Urothelium cell line (cell line): ENCODE data around the gene NHS.
"Not testable (repeated sequence)": the region's sequence is repeated elsewhere in the genome, so short reads cannot be mapped to it uniquely, and the experiment has no call there.

Experiments used
- DNase-seq: peaks from one replicate; pipeline ENCODE4 v3.0.0; 2011; ENCODE audit warnings: low spot score, mixed read lengths
- FAIRE-seq: peaks from 2 replicates; lab custom pipeline; 2011; peaks lifted over from hg19 to GRCh38; lab: Jason Lieb, UNC

The NHS gene

DNA sequence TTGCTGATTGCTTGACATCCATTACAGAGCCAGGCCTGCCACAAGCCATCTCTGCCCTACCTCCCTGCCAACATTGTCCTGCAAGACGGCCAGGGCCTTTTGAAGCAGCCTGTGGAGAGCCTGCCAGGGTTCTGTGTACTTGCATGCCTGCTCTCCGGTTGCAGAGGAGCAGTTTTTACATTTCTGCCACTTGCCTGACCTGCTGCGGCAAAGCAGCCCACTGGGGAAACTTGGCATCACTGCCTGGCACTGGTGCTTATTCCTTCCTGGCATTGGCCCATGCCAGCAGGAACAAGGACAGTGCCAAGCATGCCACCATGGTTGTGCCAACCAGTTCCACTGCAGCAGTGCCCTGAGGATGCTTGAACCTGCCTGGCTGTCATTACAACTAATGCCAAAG lies 167.1 kb downstream of the NHS start:
- DNase-seq (no peak), FAIRE-seq (no peak)

DNA sequence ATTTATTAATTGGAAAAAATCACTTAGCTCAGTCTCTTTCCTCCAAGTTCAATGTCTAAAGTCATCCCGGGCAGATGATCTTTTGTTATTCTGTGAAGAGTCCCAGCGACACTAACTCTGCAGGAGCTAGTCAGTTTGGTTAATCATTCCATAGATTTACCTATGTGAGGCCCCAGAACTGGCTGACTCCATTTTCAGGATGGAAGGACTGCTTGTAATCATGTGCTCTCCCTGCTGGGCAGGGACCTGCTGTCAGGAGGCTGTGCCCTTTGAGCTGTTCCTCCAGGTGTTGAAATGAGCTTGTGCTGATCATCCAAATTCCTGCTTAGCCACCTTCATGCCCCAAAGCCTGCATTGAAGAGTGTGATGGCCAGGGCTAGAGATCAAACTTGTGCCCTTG lies 169.8 kb downstream of the NHS start:
- FAIRE-seq: no peak
- DNase-seq: no peak

DNA sequence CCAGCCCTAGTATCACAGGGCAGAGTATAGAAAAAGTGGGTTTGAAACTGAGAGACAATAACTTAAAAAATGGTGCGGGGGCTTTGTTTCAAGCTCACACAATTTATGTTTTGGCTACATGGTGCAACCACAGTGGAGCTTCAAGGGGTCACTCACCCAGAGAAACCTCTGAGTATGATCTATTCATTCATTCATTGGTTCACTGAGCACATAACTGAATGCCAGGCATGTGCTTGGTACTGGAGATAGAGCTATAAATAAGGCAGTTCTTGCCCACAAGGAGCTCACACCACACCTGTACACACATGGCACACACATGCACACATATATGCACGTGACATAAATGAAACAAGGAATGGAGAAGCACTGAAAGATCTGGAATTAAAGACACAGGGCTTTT lies 171.4 kb downstream of the NHS start:
- no peak for DNase-seq
- no peak for FAIRE-seq

DNA sequence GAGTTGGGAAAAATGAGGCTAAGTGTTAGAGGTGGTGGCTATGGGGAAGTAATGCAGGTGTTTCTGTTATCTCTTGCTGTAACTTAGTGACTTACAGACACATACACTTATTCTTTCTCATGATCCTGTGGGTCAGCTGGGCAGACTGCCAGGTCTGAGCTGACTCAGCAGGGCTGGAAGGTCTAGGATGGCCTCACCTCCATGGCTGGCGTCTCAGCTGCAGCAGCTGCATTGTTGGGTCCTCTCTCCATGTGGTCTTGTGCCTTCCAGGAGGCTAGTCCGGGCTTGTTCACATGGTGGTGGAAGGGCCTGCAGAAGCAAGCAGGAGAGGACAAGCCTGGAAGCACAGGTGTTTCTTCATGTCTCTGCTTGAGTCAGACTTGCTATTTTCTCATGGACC lies 172.7 kb downstream of the NHS start:
- DNase-seq (peak; percentile 43), FAIRE-seq (no peak)

DNA sequence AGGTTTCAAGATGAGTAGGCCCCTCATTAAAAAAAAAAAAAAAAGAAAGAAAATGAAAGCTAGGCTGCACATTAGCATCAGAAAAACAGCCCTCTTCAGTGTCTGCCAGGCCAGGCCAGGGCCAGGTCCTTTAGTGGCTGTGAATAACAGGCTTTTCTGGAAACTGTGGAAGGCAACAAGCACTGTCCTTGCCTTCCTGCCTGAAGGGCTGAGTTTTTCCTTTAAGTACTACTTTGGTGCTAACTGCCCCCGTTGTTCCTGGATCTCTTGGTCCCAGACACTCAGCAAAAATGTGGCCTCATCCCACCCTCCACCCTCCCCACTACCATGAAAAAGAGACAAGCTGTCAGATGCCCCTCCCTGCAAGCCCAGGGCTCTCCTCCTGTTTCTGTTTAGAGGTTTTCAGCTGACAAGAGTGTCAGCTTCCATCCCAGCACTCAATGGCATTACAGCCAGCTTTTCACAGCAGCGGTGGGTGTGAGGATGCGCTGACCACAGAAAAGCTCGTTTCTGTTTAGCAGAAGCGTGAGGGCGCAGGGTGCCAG lies 174.2 kb downstream of the NHS start:
- FAIRE-seq (no peak), DNase-seq (no peak)

DNA sequence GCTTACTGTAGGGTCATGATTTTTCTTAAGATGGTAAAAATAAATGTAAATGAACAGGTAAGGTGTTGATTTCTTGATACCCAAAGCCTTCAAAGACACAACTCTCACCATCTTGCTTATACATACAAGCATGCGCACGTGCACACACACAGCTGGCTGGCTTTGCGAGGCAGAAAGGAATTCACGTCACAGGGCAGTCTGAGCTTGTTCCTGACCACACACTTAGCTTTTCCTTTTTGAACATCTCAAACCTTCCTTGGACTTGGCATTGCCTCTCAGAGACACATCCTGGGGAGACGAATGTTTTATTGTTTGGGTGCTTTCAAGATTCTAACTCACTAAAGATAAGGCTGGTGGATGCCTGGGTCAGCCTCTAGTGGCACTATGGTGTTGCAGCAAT lies 175.0 kb downstream of the NHS start:
- DNase-seq (no peak), FAIRE-seq (no peak)

DNA sequence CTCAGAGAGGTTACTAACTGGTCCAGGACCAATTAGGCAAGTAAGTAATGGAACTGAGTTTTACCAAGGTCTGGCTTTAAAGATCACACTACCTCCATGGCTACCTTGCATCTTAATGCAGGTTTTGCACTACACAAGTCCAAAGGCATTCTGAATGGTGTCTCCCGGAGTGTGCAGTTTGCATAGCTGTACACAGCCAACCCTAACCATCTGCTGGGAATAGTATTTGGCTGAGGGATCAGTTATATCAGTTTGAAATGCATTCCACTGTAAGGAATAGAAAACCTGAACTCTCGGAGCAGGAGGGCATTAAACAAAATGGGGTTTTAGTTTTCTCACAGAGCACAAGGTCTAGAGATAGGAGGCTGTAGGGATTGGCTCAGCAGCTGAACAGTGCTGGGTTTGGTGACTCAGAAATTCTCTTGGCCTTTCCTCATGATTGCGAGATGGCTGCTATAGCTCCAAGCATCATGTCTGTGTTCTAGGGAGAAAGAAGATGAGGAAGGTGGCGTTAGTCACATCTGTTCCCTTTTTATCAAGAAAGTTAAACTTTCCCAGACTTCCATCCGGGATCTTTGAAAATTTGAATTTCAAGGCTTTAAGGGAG lies 177.1 kb downstream of the NHS start:
- DNase-seq (no peak), FAIRE-seq (no peak)

DNA sequence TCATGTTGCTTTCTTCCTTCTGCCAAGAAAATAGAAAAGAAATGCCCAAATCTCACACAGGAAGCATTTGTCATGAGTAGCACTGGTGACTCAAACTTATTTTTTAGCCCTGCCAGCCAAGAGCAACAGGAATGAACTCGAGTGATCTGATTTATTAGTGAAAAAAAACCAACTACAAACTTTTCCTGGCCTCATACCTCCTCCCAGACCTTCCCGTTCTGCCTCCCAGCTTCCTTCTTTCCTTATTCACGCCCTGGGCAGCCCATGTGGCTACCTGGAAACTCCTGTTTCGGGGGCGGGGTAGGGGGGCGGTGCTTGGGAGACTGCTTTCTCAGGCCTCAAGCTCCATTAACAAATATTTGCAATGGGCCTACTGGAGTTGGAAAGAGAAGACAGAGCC lies 178.5 kb downstream of the NHS start:
- no peak for FAIRE-seq

DNA sequence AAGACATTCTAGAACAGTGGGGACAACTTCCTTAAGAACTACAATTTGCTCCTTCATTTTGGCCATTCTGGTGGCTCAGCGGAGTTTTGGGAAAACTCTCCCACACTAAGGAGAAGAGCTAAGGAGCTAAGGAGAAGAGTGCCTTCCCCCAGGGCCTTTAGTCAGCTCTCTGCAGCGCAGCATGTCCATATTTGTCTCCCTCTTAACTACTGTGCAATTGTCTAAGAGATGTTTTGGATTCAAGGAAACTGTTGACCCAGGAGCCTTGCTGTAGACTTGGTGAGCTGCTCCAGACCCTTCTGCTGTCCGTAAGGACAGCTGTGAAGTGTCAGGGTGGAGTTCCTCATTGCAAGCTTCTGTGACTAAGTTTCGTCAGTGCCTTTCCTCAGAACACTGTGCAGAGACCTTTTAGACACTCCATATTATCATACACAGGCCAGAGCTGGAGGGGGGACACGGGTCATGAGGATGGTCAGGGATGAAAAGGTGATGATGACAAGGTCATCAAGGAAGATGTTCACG lies 179.0 kb downstream of the NHS start:
- FAIRE-seq (no peak), DNase-seq (no peak)

More for the DNA sequence above, 178.5 kb downstream of the NHS start:
- DNase-seq: no peak

DNA sequence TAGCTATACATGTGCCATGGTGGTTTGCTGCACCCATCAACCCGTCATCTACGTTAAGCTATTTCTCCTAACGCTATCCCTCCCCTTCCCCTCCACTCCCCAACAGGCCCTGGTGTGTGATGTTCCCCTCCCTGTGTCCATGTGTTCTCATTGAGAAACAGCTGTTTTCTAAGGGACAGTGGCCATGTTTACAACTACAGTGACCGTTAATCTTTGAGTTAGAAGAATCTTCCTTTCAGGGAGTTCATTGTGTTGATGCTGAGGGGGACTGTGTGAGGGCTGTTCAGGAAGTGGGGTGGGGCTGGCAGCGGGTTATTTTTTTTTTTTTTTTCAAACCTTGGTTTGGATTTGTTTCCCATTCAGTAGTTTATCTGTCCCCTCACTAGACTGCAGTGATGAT lies 179.9 kb downstream of the NHS start:
- DNase-seq (no peak), FAIRE-seq (no peak)

DNA sequence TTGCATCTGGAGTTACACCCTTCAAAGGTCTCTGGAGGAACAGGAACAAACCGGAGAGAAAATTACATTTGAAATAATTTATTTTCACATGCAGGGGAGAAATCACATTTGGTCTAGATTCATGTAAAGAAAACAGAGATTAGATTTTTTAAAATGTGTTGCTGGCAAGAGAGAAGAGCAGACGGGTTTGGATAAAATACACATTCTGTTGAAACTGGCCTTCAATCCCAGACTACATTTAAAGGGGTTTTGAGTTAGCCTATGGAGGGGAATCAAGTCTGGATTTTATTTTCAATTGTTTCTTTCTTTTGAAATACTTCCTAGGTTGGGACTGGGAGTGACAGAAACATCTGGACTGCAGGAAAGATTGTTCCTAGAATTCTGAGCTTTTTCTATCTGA lies 180.8 kb downstream of the NHS start:
- DNase-seq (no peak), FAIRE-seq (no peak)

DNA sequence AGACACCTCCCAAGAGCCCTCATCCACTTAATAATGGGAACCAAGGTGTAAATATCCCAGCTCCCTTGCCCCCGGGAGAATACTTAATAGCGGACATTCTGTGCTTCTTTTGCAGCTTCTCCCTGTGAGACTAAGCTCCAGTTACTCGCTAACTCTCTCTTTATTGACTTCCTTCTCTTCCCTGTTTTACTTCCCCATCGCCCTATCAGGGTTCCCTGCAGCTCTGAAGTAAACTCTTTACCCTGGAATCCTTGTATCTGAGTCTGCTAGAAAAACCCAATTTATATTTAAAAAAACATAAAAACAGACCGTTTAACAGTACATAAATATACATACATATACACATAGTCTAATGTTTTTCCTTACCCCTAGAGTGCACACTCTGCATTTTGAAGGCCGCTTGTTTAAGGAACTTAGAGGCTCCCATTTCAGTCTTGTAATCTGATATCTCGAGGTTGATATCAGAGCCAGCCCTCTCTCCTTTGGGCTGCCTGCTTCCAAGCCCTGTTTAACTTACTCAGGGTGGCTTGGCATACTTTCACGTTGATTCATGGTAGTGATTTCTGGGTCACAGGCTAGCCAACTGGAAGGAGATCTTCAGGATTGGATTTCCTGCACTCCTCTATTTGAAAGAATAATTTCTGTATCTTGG lies 184.9 kb downstream of the NHS start:
- peak; percentile 37 for DNase-seq
- FAIRE-seq: no peak

DNA sequence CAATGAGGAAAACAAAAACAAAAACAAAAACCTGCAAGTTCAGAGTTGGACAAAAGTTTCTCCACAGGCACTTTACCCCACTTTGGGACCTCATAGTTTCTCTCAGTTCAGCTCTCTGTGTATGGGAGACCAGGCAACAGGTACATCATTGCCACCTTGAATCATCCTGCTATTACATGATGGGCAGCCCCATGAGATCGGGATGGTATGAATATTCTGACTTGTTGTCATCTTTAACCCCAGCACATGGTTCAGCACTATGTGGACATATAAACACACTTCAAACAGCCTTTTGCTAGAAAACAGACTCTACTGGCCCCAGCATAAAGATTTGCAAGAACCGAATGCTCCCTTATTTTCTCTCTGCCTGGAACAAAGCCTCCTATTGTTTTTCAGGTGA lies 185.4 kb downstream of the NHS start:
- FAIRE-seq (no peak), DNase-seq (no peak)

DNA sequence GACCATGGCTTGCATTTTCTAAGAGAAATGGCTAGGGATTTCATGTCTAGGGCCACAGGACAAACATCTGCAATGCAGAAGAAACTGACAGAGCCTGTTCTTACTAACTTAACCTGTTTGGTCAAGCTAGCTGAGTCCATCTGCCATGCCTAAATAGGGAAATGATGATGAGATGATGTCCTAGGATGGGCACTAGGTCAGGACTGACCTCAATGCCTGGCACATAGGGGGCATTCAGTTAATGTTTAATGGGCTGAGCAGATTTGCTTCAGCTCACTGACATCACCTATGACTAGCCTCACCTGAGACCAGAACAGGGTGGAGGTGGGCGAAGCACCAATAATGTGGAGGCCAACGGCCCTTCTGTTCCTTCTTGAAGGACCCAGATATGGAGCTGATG lies 188.1 kb downstream of the NHS start:
- no peak for FAIRE-seq

DNA sequence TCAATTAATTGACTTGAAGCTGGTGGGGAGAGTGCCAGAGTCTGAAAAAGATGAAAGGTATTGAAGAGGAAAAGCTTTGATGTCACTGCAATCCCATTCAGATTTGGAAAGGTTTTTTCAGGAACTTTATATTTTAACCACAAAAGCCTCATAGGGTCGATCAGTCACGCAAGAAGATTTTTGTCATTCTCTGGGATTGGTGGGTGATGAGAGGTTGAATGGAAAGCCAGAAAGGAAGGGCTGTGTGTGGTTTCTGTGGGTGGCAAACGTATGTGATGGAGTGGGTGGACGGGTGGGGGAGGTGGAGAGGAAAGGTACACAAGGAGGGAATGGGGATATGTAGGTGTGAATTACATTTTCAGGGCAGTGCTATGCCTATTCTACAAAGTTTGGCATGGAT lies 188.5 kb downstream of the NHS start:
- DNase-seq (no peak), FAIRE-seq (no peak)

More for the DNA sequence above, 188.1 kb downstream of the NHS start:
- DNase-seq: no peak

DNA sequence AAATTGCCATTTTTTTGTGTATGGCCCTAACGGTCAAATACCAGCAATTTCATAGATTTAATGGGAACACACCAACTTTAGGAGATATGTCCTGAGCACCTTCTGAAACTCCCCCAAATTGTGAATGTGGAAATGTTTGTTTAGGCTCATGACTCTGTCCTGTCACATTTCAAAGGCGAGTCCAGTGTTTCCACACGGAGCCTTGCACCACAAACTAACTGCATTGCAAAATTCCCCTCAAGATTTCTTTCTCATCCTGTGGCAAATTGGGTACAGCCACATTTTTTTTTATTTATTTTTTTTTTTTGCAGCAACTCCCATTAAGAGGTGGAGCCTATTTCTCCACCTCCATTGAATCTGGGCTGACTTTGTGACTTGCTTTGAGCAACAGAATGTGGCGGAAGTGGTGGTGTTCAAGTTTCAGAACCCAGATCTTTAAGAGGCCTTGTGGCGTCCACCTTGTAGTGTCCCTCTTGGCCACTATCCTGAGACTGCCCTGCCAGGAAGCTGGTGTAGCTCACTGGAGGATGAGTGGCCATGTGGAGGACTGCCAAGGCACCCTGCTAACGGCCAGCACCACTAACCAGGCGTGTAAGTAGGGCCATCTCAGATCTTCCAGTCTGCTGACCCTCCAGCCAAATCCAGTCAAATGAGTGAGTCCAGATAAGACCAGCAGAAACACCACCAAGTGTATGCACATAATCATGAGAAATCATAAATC lies 189.8 kb downstream of the NHS start:
- DNase-seq (no peak), FAIRE-seq (no peak)

DNA sequence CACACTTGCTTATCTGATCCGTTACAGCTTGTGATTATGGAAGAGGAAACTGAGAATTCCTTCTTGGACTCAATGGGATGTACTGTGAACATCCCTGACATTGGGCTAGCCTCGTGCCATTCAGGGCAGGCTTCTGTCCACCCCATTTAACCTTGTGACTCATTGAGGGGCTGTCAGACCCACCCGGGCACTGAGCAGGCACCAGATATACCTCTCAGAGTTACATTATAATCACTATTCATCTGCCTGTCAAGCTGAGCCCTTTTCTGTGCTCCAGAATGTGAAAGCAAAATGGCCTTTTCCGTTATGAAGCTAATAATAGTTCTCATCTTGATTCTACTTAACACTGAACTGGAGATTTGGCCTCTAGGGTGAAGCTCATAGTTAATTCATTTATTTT lies 191.7 kb downstream of the NHS start:
- no peak for FAIRE-seq

DNA sequence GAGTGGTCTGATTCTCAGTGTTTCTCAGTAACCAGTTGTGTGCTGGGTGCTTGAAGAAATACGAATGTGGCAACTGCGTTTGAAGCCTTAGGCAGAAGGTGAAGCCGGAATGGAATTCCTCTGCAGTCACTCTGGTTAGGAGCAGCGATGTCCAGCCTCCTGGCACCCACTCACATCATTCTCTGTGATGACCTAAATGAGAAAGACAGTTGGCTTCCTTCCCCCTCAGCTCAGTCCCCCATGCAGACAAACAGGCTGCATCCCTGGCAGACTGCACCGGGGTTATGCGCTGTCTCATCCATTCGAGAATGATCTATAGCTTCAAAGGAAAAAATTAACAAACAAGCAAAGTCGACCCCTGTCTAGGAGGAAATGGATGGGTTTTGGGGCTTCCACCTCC lies 192.2 kb downstream of the NHS start:
- FAIRE-seq (no peak), DNase-seq (no peak)

More for the DNA sequence above, 191.7 kb downstream of the NHS start:
- no peak for DNase-seq

DNA sequence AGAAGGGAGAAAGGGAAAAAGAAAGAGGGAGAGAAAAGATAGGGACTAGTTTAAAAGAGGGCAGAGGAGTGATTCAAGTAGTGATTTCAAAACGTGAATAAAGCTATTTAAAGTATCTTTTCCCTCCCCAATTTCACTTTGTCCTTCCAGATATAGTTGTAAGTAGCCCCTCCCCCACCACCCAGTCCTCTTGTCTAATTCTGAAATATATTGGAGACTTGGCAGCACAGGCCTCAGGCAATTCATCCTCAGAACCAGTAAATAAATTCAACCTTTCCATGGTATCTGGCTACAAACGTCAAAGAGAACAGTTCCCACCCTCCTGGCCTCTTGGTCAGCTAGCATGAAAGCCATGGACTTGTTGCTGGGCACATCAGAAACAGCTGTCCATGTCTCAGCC lies 192.8 kb downstream of the NHS start:
- DNase-seq: no peak
- FAIRE-seq: no peak

DNA sequence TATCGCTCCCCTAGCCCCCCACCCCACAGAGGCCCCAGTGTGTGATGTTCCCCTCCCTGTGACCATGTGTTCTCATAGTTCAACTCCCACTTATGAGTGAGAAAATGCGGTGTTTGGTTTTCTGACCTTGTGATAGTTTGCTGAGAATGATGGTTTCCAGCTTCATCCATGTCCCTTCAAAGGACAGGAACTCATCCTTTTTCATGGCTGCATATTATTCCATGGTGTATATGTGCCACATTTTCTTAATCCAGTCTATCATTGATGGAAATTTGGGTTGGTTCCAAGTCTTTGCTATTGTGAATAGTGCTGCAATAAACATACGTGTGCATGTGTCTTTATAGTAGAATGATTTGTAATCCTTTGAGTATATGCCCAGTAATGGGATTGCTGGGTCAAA lies 193.8 kb downstream of the NHS start:
- FAIRE-seq, DNase-seq: not testable (repeated sequence)

DNA sequence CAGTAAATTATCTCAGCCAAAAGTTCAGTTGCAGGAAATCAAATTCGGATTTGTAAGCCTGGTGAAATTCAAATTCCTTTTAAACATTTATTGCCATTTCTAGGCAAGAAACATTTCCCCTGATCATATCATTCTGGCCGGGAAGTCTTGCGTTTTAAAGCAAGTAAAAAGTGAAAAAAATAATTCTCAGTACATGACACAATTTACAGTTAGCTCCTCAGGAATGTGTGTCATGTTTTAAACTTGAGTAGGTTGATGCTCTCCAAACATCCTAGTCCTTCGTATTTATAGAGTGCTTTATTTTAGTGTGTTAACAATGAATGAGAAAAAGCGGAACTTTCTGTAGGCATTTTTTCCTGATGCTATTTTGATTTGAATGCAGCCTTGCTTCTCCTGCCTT lies 204.0 kb downstream of the NHS start:
- DNase-seq: no peak
- no peak for FAIRE-seq
